ENCODE data around the gene GLB1L2.

GLB1L2 gene

GRCh38 chr11:134370526-134371435 lies 39.0 kb downstream of the GLB1L2 start:
- no peaks in the 10 kb centered on the region for H3K36me3 ChIP-seq (ENCODE audit: insufficient read depth, low read length)
- H3K27me3 ChIP-seq (ENCODE audit: insufficient read depth, low read length) = no peaks in the 10 kb centered on the region
- H3K9me3 ChIP-seq (ENCODE audit: low read length) = no peaks in the 10 kb centered on the region
- H4K20me1 ChIP-seq (ENCODE audit: insufficient read depth, low read length) = no peaks in the 10 kb centered on the region
- no peaks in the 10 kb centered on the region for H3K9me2 ChIP-seq (ENCODE audit: low read depth, low read length)
- no peak overlapping the region for H3K9ac ChIP-seq (ENCODE audit: low read length)
- H3K4me3 ChIP-seq (ENCODE audit: low read depth, low read length, poor library complexity, severe bottlenecking) = no peak overlapping the region
- H3K4me2 ChIP-seq (ENCODE audit: low read length) = no peak overlapping the region
- TF ChIP-seq CTCF (IDR thresholded peaks at IDR 0.05; ENCODE audit: low read length) (no peak), EZH2 (IDR thresholded peaks at IDR 0.05; ENCODE audit: borderline replicate concordance, low read length) (no peak)
- no peaks in the 10 kb centered on the region for H3F3A ChIP-seq (ENCODE audit: insufficient read depth, low read length)
- no peak overlapping the region for H2AFZ ChIP-seq (ENCODE audit: low read length)
- no peaks in the 10 kb centered on the region for H3K79me2 ChIP-seq (ENCODE audit: insufficient read depth, low read length)
- H3K27ac ChIP-seq (ENCODE audit: low read depth, low read length, poor library complexity, severe bottlenecking) = no peak overlapping the region
- H3K4me1 ChIP-seq (ENCODE audit: insufficient read depth, low read length, severe bottlenecking) = no peaks in the 10 kb centered on the region

GRCh38 chr11:134371436-134372185 lies 39.8 kb downstream of the GLB1L2 start:
- Histone ChIP-seq H3K9me3 (ENCODE audit: low read length) (no peaks in the 10 kb centered on the region), H3K4me1 (ENCODE audit: insufficient read depth, low read length, severe bottlenecking) (no peaks in the 10 kb centered on the region), H3K36me3 (ENCODE audit: insufficient read depth, low read length) (no peaks in the 10 kb centered on the region), H3K4me2 (ENCODE audit: low read length) (no peak overlapping the region), H3K27ac (ENCODE audit: low read depth, low read length, poor library complexity, severe bottlenecking) (no peak overlapping the region), H3K4me3 (ENCODE audit: low read depth, low read length, poor library complexity, severe bottlenecking) (no peak overlapping the region), H3K79me2 (ENCODE audit: insufficient read depth, low read length) (no peaks in the 10 kb centered on the region), H4K20me1 (ENCODE audit: insufficient read depth, low read length) (no peaks in the 10 kb centered on the region), H2AFZ (ENCODE audit: low read length) (no peak overlapping the region), H3K9me2 (ENCODE audit: low read depth, low read length) (no peaks in the 10 kb centered on the region), H3F3A (ENCODE audit: insufficient read depth, low read length) (no peaks in the 10 kb centered on the region), H3K27me3 (ENCODE audit: insufficient read depth, low read length) (no peaks in the 10 kb centered on the region), H3K9ac (ENCODE audit: low read length) (no peak overlapping the region)
- TF ChIP-seq EZH2 (IDR thresholded peaks at IDR 0.05; ENCODE audit: borderline replicate concordance, low read length) (no peak), CTCF (IDR thresholded peaks at IDR 0.05; ENCODE audit: low read length) (no peak)

- no peaks in the 10 kb centered on the region for H3K9me2 ChIP-seq (ENCODE audit: low read depth, low read length)
- no peak overlapping the region for H2AFZ ChIP-seq (ENCODE audit: low read length)
- no peaks in the 10 kb centered on the region for H3K27me3 ChIP-seq (ENCODE audit: insufficient read depth, low read length)
- H3K79me2 ChIP-seq (ENCODE audit: insufficient read depth, low read length) = no peaks in the 10 kb centered on the region
- no peak overlapping the region for H3K9ac ChIP-seq (ENCODE audit: low read length)
- no peaks in the 10 kb centered on the region for H4K20me1 ChIP-seq (ENCODE audit: insufficient read depth, low read length)
- TF ChIP-seq CTCF (IDR thresholded peaks at IDR 0.05; ENCODE audit: low read length) (no peak), EZH2 (IDR thresholded peaks at IDR 0.05; ENCODE audit: borderline replicate concordance, low read length) (no peak)
- no peak overlapping the region for H3K4me2 ChIP-seq (ENCODE audit: low read length)
- no peaks in the 10 kb centered on the region for H3K36me3 ChIP-seq (ENCODE audit: insufficient read depth, low read length)
- H3K4me1 ChIP-seq (ENCODE audit: insufficient read depth, low read length, severe bottlenecking) = no peaks in the 10 kb centered on the region
- no peaks in the 10 kb centered on the region for H3F3A ChIP-seq (ENCODE audit: insufficient read depth, low read length)
- H3K27ac ChIP-seq (ENCODE audit: low read depth, low read length, poor library complexity, severe bottlenecking) = no peak overlapping the region
- H3K9me3 ChIP-seq (ENCODE audit: low read length) = no peaks in the 10 kb centered on the region
- no peak overlapping the region for H3K4me3 ChIP-seq (ENCODE audit: low read depth, low read length, poor library complexity, severe bottlenecking)
Measured at GRCh38 chr11:134372536-134372935, 40.7 kb downstream of the GLB1L2 start.
